T-helper 17 cell (primary cell): Measurements from ENCODE around the gene PI4KA. TPM values are rescaled to one million over a fixed set of nuclear protein-coding genes. Genes with fewer than 3 reads are reported as not detected.
"Not testable (repeated sequence)": the region's sequence is repeated elsewhere in the genome, so short reads cannot be mapped to it uniquely, and the experiment has no call there.

Experiments used
- ATAC-seq: fragments of 150-1000 bp; cut with Tn5 transposase; 2 replicates; pipeline ENCODE4 v1.10.0; 2021; ENCODE audit warnings: mild to moderate bottlenecking, moderate library complexity
- DNase-seq, 3 donors: peaks; one replicate each; pipeline versions ENCODE4 v3.0.0 to v3.0.0-alpha.2; 2020 to 2021
- H3K9me3 ChIP-seq: one replicate; pipeline ENCODE4 v1.7.0; 2013; ENCODE audit warnings: low read length, mild to moderate bottlenecking; ENCODE audit not compliant: control insufficient read depth, poor library complexity, severe bottlenecking
- H3K27ac Mint-ChIP-seq: one replicate; pipeline ENCODE4 v1.8.0; 2022; ENCODE audit warnings: mild to moderate bottlenecking, moderate library complexity, mixed read lengths
- H3K27me3 Mint-ChIP-seq: one replicate; pipeline ENCODE4 v1.8.0; 2022; ENCODE audit warnings: mixed read lengths
- H3K36me3 Mint-ChIP-seq: one replicate; pipeline ENCODE4 v1.8.0; 2022; ENCODE audit warnings: low read depth, mixed read lengths
- H3K4me1 Mint-ChIP-seq: one replicate; pipeline ENCODE4 v1.8.0; 2022; ENCODE audit warnings: mild to moderate bottlenecking, mixed read lengths
- H3K4me3 Mint-ChIP-seq: one replicate; pipeline ENCODE4 v1.8.0; 2022; ENCODE audit warnings: mild to moderate bottlenecking, moderate library complexity, mixed read lengths
- total RNA-seq, 4 donors: library from RNA in 2 of 4; stranded (reverse) in 2 of 4; gene quantifications; one replicate each; pipeline ENCODE4 v1.2.3 and lab custom pipeline; 2022 to 2026

Gene PI4KA
- total RNA-seq (100 to 1,000 TPM; 159 to 160 TPM), total RNA-seq (lab: John Stamatoyannopoulos, UW) (136 to 181 reads per million in 2 donors)

- DNase-seq, result peak; percentile 95 to 98 (median 97)
- Mint-ChIP-seq H3K4me3 (peak within 1 kb of the TSS; percentile 94), H3K27me3 (no peaks in the 10 kb centered on the region), H3K4me1 (peaks cover 43% of the 10 kb centered on the region), H3K36me3 (peaks cover 4% of the 10 kb centered on the region), H3K27ac (peak within 1 kb of the TSS; percentile 96)
- H3K9me3 ChIP-seq, result no peaks in the 10 kb centered on the region
- peak; percentile 94 for ATAC-seq
Observed at GRCh38 chr22:20858615-20859416, at the start of gene PI4KA, which contains the start of gene SNAP29. Gene PI4KA (minus strand): TSS chr22:20858811. CDS start chr22:20858725, 86 bp downstream. Gene SNAP29 (plus strand): TSS chr22:20859007. CDS start chr22:20859111, 104 bp downstream.

- ATAC-seq, result no peak
- Mint-ChIP-seq H3K27ac (no peak overlapping the region), H3K27me3 (no peaks in the 10 kb centered on the region), H3K4me1 (no peaks in the 10 kb centered on the region), H3K4me3 (no peak overlapping the region), H3K36me3 (no peaks in the 10 kb centered on the region)
- H3K9me3 ChIP-seq, result no peaks in the 10 kb centered on the region
- DNase-seq, result no peak
Observed at GRCh38 chr22:20906387-20906767, 47.8 kb upstream of the PI4KA start.

- no peak for DNase-seq
- H3K4me3 Mint-ChIP-seq, result no peak overlapping the region
- H3K27me3 Mint-ChIP-seq, result no peaks in the 10 kb centered on the region
- H3K36me3 Mint-ChIP-seq, result no peaks in the 10 kb centered on the region
- ATAC-seq, result no peak
- no peaks in the 10 kb centered on the region for H3K4me1 Mint-ChIP-seq
- H3K9me3 ChIP-seq, result no peaks in the 10 kb centered on the region
- no peak overlapping the region for H3K27ac Mint-ChIP-seq
Observed at GRCh38 chr22:20905415-20906386, 47.1 kb upstream of the PI4KA start.

- Mint-ChIP-seq H3K27me3 (no peaks in the 10 kb centered on the region), H3K36me3 (no peaks in the 10 kb centered on the region), H3K27ac (no peak overlapping the region), H3K4me1 (no peaks in the 10 kb centered on the region), H3K4me3 (no peak overlapping the region)
- H3K9me3 ChIP-seq, result no peaks in the 10 kb centered on the region
- ATAC-seq (no peak), DNase-seq (no peak)
Observed at GRCh38 chr22:20904980-20905355, 46.4 kb upstream of the PI4KA start.

- ATAC-seq, result no peak
- DNase-seq, result no peak
- H3K36me3 Mint-ChIP-seq, result no peaks in the 10 kb centered on the region
- no peak overlapping the region for H3K27ac Mint-ChIP-seq
- H3K4me3 Mint-ChIP-seq, result no peak overlapping the region
- no peaks in the 10 kb centered on the region for H3K9me3 ChIP-seq
- no peaks in the 10 kb centered on the region for H3K27me3 Mint-ChIP-seq
- H3K4me1 Mint-ChIP-seq, result no peaks in the 10 kb centered on the region
Observed at GRCh38 chr22:20904008-20904979, 45.7 kb upstream of the PI4KA start.

GRCh38 chr22:20903093-20903492 lies 44.5 kb upstream of the PI4KA start:
- no peaks in the 10 kb centered on the region for H3K4me1 Mint-ChIP-seq
- DNase-seq, result no peak
- H3K4me3 Mint-ChIP-seq, result no peak overlapping the region
- no peak for ATAC-seq
- H3K36me3 Mint-ChIP-seq, result no peaks in the 10 kb centered on the region
- no peak overlapping the region for H3K27ac Mint-ChIP-seq
- no peaks in the 10 kb centered on the region for H3K9me3 ChIP-seq
- H3K27me3 Mint-ChIP-seq, result no peaks in the 10 kb centered on the region

GRCh38 chr22:20901093-20902033 lies 42.8 kb upstream of the PI4KA start:
- not testable (repeated sequence) for DNase-seq, H3K9me3 ChIP-seq, H3K27me3 Mint-ChIP-seq, H3K36me3 Mint-ChIP-seq, H3K4me3 Mint-ChIP-seq, H3K4me1 Mint-ChIP-seq, H3K27ac Mint-ChIP-seq, ATAC-seq

- Mint-ChIP-seq H3K27me3 (no peaks in the 10 kb centered on the region), H3K4me1 (no peaks in the 10 kb centered on the region), H3K4me3 (no peak overlapping the region), H3K27ac (no peak overlapping the region), H3K36me3 (no peaks in the 10 kb centered on the region)
- no peaks in the 10 kb centered on the region for H3K9me3 ChIP-seq
- no peak for DNase-seq
- ATAC-seq, result no peak
Observed at GRCh38 chr22:20899827-20900423, 41.3 kb upstream of the PI4KA start.

- not testable (repeated sequence) for H3K4me3 Mint-ChIP-seq, H3K27ac Mint-ChIP-seq, H3K9me3 ChIP-seq, DNase-seq, ATAC-seq, H3K4me1 Mint-ChIP-seq, H3K27me3 Mint-ChIP-seq, H3K36me3 Mint-ChIP-seq
Observed at GRCh38 chr22:20897737-20898136, 39.1 kb upstream of the PI4KA start.

GRCh38 chr22:20890975-20891374 lies 32.4 kb upstream of the PI4KA start:
- Mint-ChIP-seq H3K27ac (no peak overlapping the region), H3K4me1 (peaks cover 4% of the 10 kb centered on the region), H3K36me3 (peaks cover 7% of the 10 kb centered on the region), H3K4me3 (no peak overlapping the region), H3K27me3 (no peaks in the 10 kb centered on the region)
- DNase-seq, result no peak
- no peak for ATAC-seq
- H3K9me3 ChIP-seq, result no peaks in the 10 kb centered on the region

- no peaks in the 10 kb centered on the region for H3K9me3 ChIP-seq
- Mint-ChIP-seq H3K4me1 (peaks cover 4% of the 10 kb centered on the region), H3K27ac (peak overlapping the region; percentile 16), H3K36me3 (peaks cover 7% of the 10 kb centered on the region), H3K4me3 (no peak overlapping the region), H3K27me3 (no peaks in the 10 kb centered on the region)
- no peak for ATAC-seq
- DNase-seq, result no peak
Observed at GRCh38 chr22:20889904-20890540, 31.4 kb upstream of the PI4KA start.
